ENCODE data around the gene THBD. TPM values are rescaled to one million over a fixed set of nuclear protein-coding genes. Genes with fewer than 3 reads are reported as not detected.

Gene THBD
- total and polyA plus RNA-seq, 2 experiments from 2014 or later, result 0.10 to 0.97 TPM

- DNase-seq (ENCODE audit: low spot score), result no peak
- H3K4me1 Mint-ChIP-seq, result no peaks in the 10 kb centered on the region; the same call in 2 of the 3 replicates
- no peaks in the 10 kb centered on the region for H3K36me3 ChIP-seq (ENCODE audit: insufficient read depth)
- no peaks in the 10 kb centered on the region for H3K9me3 Mint-ChIP-seq
- no peaks in the 10 kb centered on the region for H3F3A ChIP-seq (replicated peaks; ENCODE audit: low read depth)
- H3K36me3 Mint-ChIP-seq (ENCODE audit: low read depth), result no peaks in the 10 kb centered on the region
- H3K27me3 Mint-ChIP-seq (ENCODE audit: insufficient read depth, low read depth, poor library complexity), result peaks cover 24% of the 10 kb centered on the region
- no peaks in the 10 kb centered on the region for H3K79me2 ChIP-seq (replicated peaks; ENCODE audit: insufficient read depth)
- no peak overlapping the region for H3K27ac ChIP-seq (ENCODE audit: low read depth)
- H4K20me1 ChIP-seq (replicated peaks; ENCODE audit: insufficient read depth), result no peaks in the 10 kb centered on the region
- TF ChIP-seq ZNF331 (CRISPR knock-in tag; IDR thresholded peaks at IDR 0.05; ENCODE audit: low read depth) (no peak), CTCF (conservative IDR thresholded peaks at IDR 0.05; ENCODE audit: low read depth in 2 of 2) (no peak), EZH2 (IDR thresholded peaks at IDR 0.05; ENCODE audit: low read depth, unreplicated experiment) (no peak), JUNB (IDR thresholded peaks at IDR 0.05; ENCODE audit: unreplicated experiment) (no peak), EZH2phosphoT487 (IDR thresholded peaks at IDR 0.05; ENCODE audit: unreplicated experiment) (no peak)
- TF ChIP-seq, protein P1, sequence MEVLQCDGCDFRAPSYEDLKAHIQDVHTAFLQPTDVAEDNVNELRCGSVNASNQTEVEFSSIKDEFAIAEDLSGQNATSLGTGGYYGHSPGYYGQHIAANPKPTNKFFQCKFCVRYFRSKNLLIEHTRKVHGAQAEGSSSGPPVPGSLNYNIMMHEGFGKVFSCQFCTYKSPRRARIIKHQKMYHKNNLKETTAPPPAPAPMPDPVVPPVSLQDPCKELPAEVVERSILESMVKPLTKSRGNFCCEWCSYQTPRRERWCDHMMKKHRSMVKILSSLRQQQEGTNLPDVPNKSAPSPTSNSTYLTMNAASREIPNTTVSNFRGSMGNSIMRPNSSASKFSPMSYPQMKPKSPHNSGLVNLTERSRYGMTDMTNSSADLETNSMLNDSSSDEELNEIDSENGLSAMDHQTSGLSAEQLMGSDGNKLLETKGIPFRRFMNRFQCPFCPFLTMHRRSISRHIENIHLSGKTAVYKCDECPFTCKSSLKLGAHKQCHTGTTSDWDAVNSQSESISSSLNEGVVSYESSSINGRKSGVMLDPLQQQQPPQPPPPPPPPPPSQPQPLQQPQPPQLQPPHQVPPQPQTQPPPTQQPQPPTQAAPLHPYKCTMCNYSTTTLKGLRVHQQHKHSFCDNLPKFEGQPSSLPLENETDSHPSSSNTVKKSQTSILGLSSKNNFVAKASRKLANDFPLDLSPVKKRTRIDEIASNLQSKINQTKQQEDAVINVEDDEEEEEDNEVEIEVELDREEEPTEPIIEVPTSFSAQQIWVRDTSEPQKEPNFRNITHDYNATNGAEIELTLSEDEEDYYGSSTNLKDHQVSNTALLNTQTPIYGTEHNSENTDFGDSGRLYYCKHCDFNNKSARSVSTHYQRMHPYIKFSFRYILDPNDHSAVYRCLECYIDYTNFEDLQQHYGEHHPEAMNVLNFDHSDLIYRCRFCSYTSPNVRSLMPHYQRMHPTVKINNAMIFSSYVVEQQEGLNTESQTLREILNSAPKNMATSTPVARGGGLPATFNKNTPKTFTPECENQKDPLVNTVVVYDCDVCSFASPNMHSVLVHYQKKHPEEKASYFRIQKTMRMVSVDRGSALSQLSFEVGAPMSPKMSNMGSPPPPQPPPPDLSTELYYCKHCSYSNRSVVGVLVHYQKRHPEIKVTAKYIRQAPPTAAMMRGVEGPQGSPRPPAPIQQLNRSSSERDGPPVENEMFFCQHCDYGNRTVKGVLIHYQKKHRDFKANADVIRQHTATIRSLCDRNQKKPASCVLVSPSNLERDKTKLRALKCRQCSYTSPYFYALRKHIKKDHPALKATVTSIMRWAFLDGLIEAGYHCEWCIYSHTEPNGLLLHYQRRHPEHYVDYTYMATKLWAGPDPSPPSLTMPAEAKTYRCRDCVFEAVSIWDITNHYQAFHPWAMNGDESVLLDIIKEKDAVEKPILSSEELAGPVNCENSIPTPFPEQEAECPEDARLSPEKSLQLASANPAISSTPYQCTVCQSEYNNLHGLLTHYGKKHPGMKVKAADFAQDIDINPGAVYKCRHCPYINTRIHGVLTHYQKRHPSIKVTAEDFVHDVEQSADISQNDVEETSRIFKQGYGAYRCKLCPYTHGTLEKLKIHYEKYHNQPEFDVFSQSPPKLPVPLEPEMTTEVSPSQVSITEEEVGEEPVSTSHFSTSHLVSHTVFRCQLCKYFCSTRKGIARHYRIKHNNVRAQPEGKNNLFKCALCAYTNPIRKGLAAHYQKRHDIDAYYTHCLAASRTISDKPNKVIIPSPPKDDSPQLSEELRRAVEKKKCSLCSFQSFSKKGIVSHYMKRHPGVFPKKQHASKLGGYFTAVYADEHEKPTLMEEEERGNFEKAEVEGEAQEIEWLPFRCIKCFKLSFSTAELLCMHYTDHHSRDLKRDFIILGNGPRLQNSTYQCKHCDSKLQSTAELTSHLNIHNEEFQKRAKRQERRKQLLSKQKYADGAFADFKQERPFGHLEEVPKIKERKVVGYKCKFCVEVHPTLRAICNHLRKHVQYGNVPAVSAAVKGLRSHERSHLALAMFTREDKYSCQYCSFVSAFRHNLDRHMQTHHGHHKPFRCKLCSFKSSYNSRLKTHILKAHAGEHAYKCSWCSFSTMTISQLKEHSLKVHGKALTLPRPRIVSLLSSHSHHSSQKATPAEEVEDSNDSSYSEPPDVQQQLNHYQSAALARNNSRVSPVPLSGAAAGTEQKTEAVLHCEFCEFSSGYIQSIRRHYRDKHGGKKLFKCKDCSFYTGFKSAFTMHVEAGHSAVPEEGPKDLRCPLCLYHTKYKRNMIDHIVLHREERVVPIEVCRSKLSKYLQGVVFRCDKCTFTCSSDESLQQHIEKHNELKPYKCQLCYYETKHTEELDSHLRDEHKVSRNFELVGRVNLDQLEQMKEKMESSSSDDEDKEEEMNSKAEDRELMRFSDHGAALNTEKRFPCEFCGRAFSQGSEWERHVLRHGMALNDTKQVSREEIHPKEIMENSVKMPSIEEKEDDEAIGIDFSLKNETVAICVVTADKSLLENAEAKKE (CRISPR knock-in tag; IDR thresholded peaks at IDR 0.05), result no peak
- 0 out of 2 replicates have a peak, but pooled peaks cover 6% of the 10 kb centered on the region for H3K9me2 ChIP-seq (ENCODE audit: insufficient read depth)
- ATAC-seq, result no peak
- H3K27me3 ChIP-seq (ENCODE audit: insufficient read depth), result peaks cover 28% of the 10 kb centered on the region
- no peak overlapping the region for H2AFZ ChIP-seq
- no peak overlapping the region for H3K4me3 Mint-ChIP-seq
- no peak overlapping the region for H3K4me3 ChIP-seq
- no peak overlapping the region for H3K27ac Mint-ChIP-seq
- H3K4me2 ChIP-seq, result no peak overlapping the region
- H3K4me1 ChIP-seq (ENCODE audit: insufficient read depth), result no peaks in the 10 kb centered on the region
These were observed 18.1 kb downstream of the THBD start for GRCh38 chr20:23031346-23031745.
